ENCODE data around the gene CRYBA2.

CRYBA2 gene

GRCh38 chr2:218999021-218999880 is 6.0 kb upstream of the CRYBA2 start:
- no peak for DNase-seq (ENCODE audit: low spot score)

- DNase-seq (ENCODE audit: low spot score): no peak
These were observed 5.3 kb upstream of the CRYBA2 start for GRCh38 chr2:218998414-218999002.

GRCh38 chr2:218997731-218998130 is 4.5 kb upstream of the CRYBA2 start:
- DNase-seq (ENCODE audit: low spot score): no peak

- DNase-seq (ENCODE audit: low spot score): no peak
These were observed 3.7 kb upstream of the CRYBA2 start for GRCh38 chr2:218996937-218997336.

- DNase-seq (ENCODE audit: low spot score): peak; percentile 84
These were observed 2.9 kb upstream of the CRYBA2 start for GRCh38 chr2:218995972-218996711.

- DNase-seq (ENCODE audit: low spot score): no peak
These were observed 2.3 kb upstream of the CRYBA2 start for GRCh38 chr2:218995561-218995960.

- DNase-seq (ENCODE audit: low spot score): no peak
These were observed 398 bp downstream of the CRYBA2 start for GRCh38 chr2:218992703-218993344.

- no peak for DNase-seq (ENCODE audit: low spot score)
These were observed 1.0 kb downstream of the CRYBA2 start for GRCh38 chr2:218992196-218992595.

- no peak for DNase-seq (ENCODE audit: low spot score)
These were observed 1.5 kb downstream of the CRYBA2 start for GRCh38 chr2:218991674-218992168.

GRCh38 chr2:218990612-218991011 is 2.6 kb downstream of the CRYBA2 start:
- DNase-seq (ENCODE audit: low spot score): no peak

- no peak for DNase-seq (ENCODE audit: low spot score)
These were observed 3.2 kb downstream of the CRYBA2 start for GRCh38 chr2:218990052-218990451.

- DNase-seq (ENCODE audit: low spot score): no peak
These were observed 4.6 kb downstream of the CRYBA2 start for GRCh38 chr2:218988650-218989049.

GRCh38 chr2:218988164-218988563 is 5.1 kb downstream of the CRYBA2 start:
- DNase-seq (ENCODE audit: low spot score): no peak

- DNase-seq (ENCODE audit: low spot score): no peak
These were observed 7.0 kb downstream of the CRYBA2 start for GRCh38 chr2:218986148-218986761.

- DNase-seq (ENCODE audit: low spot score): no peak
These were observed 7.7 kb downstream of the CRYBA2 start for GRCh38 chr2:218985325-218986091.

- DNase-seq (ENCODE audit: low spot score): no peak
These were observed 8.2 kb downstream of the CRYBA2 start, which contains the start of gene FEV for GRCh38 chr2:218985021-218985324. FEV (minus strand) TSS chr2:218985184; CDS start chr2:218985075, 109 bp downstream.

- no peak for DNase-seq (ENCODE audit: low spot score)
These were observed 8.8 kb downstream of the CRYBA2 start for GRCh38 chr2:218984239-218985020.

GRCh38 chr2:218983934-218984238 is 9.3 kb downstream of the CRYBA2 start:
- no peak for DNase-seq (ENCODE audit: low spot score)

- DNase-seq (ENCODE audit: low spot score): no peak
These were observed 9.8 kb downstream of the CRYBA2 start for GRCh38 chr2:218983263-218983933.

All from NAMALWA (cell line).